NCI-H1694 treated with DMSO at 0.1 percent for 48 hours (cell line): ENCODE measurements around the gene ANKEF1.
A peak's percentile ranks its signal among the peaks of the same experiment; 100 is the strongest.
"Not testable (repeated sequence)": the region's sequence is repeated elsewhere in the genome, so short reads cannot be mapped to it uniquely, and the experiment has no call there.

Source experiments
- DNase-seq: peaks from one replicate; lab custom pipeline; 2025; lab: John Stamatoyannopoulos, UW

The ANKEF1 gene

GRCh38 chr20:10032269-10032668, 2.5 kb upstream of the ANKEF1 start:
- DNase-seq = not testable (repeated sequence)

DNA sequence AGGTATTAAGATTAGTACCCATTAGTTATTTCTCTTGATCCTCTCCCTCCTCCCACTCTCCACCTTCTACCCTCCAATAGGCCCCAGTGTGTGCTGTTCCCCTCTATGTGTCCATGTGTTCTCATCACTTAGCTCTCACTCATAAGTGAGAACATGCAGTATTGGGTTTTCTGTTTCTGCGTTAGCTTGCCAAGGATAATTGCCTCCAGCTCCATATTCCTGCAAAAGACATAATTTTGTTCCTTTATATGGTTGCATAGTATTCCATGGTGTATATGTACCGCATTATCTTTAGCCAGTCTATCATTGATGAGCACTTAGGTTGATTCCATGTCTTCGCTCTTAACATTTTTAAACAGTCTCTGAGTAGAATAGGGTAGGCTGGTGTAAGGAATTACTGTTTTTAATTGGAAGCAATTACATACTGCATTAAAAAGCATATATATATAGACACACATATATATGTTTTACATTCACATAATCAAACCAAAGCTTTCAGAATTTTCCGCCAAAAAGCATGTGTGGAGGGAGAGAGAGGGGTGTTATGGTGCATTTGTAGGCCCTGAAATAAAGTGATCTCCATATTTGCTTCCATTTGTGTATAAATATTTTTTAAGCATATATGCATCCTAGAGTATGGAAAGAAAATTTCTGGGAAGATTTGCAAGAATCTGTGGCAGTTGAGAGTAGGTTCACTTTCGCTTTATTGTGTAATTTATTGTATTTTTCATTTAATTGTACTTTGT, 709 bp upstream of the ANKEF1 start:
- no peak for DNase-seq

GRCh38 chr20:10036321-10036720, 1.5 kb downstream of the ANKEF1 start:
- DNase-seq = not testable (repeated sequence)

- no peak for DNase-seq
Measured at GRCh38 chr20:10040070-10040975, 5.5 kb downstream of the ANKEF1 start.

GRCh38 chr20:10042086-10042485, 7.3 kb downstream of the ANKEF1 start:
- no peak for DNase-seq

DNA sequence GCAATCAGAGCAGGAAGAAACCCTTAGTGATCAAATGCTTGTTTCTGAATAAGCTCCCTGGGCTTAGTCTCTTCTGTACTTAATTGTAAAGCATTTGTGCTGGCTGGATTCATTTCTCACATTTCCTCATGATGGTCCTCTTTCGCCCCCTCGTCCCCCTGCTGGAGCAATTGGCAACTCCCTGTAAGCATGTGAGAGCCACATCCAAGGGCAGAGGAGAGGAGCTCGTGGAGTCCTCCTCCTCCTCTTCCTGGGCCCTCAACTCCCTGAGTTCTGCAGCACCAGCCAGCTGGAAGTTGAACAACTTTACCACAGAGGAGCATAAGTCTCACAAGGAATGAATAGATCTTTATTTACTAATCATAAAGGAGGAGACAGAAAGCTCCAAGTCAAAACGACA, 12.6 kb downstream of the ANKEF1 start:
- DNase-seq = peak; percentile 5

DNA sequence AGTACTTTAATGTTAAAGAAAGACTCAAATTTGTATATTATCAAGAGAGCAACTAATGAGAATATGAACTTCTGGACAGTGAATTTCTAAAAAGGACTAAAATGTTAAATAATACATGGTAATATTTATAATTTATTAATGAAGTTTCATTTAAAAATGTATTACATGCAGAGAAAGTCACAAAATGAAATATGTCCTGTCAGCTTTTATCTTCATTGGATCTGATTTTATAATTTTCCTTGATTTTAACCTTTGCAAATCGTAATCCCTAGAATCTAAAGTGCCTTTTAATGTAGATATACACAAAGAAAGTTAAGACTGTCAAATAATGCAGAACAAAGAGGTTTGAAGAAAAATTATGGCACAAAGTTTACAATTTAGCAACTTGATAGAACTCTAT, 16.4 kb downstream of the ANKEF1 start:
- DNase-seq = no peak

DNA sequence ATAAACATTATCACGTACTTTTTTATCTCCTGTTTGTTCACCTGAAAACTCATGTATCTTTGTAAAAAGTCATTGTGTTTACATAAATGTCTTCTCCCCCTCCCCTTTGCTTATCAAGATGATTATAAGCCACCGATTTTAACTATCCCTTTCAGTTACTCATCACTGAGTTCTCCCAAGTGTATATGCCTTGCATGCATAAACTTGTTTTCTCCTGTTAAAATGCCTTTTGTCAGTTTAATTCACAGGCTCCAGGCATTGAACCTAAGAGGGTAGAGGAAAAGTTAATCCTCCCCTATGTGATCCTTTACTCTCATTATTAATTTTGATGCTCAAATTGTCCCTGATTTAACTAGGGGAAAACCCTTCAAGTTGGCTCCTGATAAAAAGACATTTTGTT, 24.2 kb downstream of the ANKEF1 start:
- no peak for DNase-seq

DNA sequence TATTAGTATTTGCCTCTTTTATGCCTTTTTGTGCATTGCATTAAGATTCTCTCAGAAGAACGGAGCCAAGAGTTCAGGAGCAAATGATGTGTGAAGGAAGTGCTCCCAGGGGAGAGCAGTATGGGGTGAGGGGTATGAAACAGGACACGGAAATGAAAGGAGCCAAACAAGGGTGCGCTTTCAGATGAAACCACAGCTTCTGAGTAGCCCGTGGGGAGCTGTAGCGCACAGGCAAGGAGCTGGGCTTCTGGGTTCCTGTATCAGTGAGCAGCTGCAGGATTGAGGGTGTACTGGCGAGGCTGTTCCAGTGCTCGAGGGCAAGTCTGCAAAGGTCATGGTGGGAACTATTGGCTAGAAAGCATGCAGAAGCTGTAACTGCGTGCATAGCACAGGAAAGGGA, 25.4 kb downstream of the ANKEF1 start:
- no peak for DNase-seq

- peak; percentile 64 for DNase-seq
Measured at GRCh38 chr20:10061641-10062040, 26.9 kb downstream of the ANKEF1 start.

DNA sequence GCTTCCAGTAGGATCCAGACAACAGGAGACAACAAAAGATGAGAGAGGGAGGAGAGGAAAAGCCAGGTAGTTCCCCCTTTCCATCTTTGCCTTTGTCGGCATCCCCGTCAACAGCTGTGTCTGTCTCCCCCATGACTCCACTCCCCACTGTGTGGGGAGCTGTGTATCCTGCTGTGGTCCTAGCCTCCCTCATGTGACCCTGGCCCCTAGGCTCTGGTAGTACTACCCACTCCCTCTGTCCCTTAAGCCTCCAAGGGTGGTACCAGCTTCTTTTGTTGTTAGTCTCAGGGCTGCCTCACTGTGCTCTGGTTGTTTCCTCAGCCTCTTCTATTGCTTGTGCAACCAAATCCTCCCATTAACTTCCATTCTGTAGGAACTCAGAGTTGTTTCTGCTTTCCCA, 28.7 kb downstream of the ANKEF1 start:
- DNase-seq = no peak

- DNase-seq = no peak
Measured at GRCh38 chr20:10064611-10065010, 29.8 kb downstream of the ANKEF1 start.

GRCh38 chr20:10065154-10065833, 30.5 kb downstream of the ANKEF1 start:
- DNase-seq = no peak

DNA sequence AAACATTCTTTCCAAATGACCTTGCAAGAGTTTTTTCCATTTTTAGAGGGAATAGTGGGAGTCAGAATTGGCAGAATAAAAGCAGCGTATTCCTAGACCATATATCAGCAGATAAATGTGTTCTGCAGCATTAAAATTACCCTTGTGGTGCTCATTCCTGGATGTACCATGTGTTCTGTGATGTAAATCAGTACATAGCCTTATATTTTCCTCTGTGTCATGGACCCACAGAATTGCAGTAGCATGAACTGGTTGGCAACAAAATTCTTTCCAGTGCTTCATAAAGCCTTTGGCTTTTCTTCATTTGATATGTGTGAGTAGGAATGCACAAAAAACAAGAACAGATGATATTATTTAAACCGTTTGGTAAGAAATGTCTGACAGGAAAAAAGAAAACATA, 32.5 kb downstream of the ANKEF1 start:
- DNase-seq = no peak

GRCh38 chr20:10074513-10074912, 39.7 kb downstream of the ANKEF1 start:
- no peak for DNase-seq

- DNase-seq = no peak
Measured at GRCh38 chr20:10075606-10076005, 40.8 kb downstream of the ANKEF1 start.

GRCh38 chr20:10076126-10077080, 41.6 kb downstream of the ANKEF1 start:
- DNase-seq = no peak

- DNase-seq = no peak
Measured at GRCh38 chr20:10077081-10077471, 42.3 kb downstream of the ANKEF1 start.

DNA sequence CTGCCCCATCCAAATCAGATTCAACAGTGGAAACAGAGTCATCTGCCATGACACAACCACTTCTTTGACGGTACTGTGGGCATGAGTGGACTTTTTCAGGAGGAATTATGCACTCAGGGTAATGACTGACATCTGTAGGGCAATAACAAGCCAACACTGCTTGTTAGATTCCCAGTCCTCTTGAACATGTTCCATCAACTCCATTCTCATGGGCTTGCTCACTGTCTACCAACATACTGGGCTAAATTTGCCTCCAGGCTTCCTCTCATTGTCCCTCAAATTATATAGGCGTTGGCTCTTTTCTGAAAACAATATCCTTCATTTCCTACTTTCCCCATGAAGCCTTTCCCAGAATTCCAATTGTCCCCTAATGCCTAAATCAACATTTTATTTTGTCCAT, 43.1 kb downstream of the ANKEF1 start:
- DNase-seq = no peak

DNA sequence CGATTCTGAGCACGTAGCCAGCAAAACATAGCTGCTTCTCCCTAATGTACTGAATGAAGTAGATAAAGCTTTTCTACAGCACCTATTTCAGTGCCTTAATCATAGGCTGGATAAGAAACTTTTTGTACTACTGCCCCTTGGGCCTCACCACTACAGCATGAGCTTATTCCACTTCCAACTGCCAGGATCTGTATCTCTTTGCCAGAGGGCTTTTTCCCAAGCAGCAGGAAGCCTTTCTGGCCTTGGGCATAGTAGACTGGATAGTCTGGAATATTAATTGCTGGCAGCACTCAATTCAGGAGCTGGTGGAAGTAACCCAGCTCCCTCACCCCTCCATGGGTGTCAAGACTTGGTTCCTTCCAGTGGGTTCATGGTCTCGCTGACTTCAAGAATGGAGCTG, 43.6 kb downstream of the ANKEF1 start:
- DNase-seq = no peak

DNA sequence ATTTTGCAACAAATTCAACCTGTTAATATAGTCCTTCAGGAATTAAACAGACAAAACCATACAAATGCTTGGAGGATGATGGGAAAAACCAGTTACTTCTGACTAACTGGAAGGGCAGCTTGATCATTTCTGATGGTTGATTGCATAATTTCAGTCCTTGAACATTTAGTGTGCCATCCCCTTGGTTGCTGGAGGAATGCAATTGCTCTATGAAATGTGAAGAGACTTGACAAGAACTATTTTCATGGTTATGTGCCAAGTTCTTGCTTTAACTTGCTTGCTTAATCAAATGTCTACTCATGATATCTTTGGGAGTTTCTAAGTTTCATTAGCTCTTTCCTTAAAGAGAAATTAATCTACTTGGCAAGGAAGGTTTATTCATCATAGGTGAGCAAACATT, 45.2 kb downstream of the ANKEF1 start:
- DNase-seq = no peak

DNA sequence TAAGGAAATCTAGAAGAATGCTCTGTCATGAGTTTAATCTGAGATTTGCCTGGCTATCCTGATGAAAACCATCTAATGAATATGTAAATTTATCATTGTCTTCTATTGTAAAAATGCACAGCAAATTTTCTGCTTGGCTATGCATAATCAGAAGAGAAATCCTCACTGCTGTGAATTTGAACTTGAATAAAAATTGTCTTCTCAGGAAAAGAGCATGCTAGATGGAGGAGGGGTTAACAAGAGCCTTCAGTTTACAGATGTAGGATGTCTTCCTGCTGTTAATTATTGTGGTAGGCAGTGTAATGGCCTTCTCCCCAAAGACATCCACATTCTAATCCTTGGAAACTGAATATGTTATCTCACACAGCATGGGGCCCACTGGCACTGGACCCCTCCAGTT, 45.8 kb downstream of the ANKEF1 start:
- no peak for DNase-seq
